Vagina (tissue), 2 donors: ENCODE measurements around the gene DPF3. TPM values are rescaled to one million over a fixed set of nuclear protein-coding genes. Genes with fewer than 3 reads are reported as not detected.

ENCODE experiments used
- DNase-seq, 2 donors: peaks; one replicate each; pipeline ENCODE4 v3.0.0-alpha.2; 2017; ENCODE audit errors: extremely low spot score in 2 of 2
- H3K27ac ChIP-seq: fragments of 200-600 bp; sonication (generic); one replicate; pipeline ENCODE4 v1.5.1; 2019
- H3K27me3 ChIP-seq: fragments of 200-600 bp; sonication (generic); one replicate; pipeline ENCODE4 v1.5.1; 2019
- H3K36me3 ChIP-seq, 2 donors: fragments of 200-600 bp; sonication (generic); one replicate each; pipeline ENCODE4 v1.5.1; 2017 to 2019
- H3K4me1 ChIP-seq: fragments of 200-600 bp; sonication (generic); one replicate; pipeline ENCODE4 v1.5.1; 2019
- H3K4me3 ChIP-seq, 2 donors: fragments of 200-600 bp; sonication (generic); 1 replicate in 1 of 2; 2 replicates in 1 of 2; pipeline ENCODE4 v1.5.1; 2016 to 2019
- H3K9me3 ChIP-seq: fragments of 200-600 bp; sonication (generic); one replicate; pipeline ENCODE4 v1.5.1; 2019
- POLR2A ChIP-seq, 2 donors: fragments of 450-650 bp; IDR thresholded peaks; one replicate each; pipeline ENCODE4 v1.6.1; 2017; ENCODE audit warnings: antibody characterized with exemption in 2 of 2, mild to moderate bottlenecking in 2 of 2, moderate library complexity in 2 of 2
- POLR2AphosphoS5 ChIP-seq, 2 donors: sonication (generic); formaldehyde crosslinking; IDR thresholded peaks; one replicate each; pipeline ENCODE4 v1.9.0; 2017; ENCODE audit warnings: antibody characterized with exemption in 2 of 2, mild to moderate bottlenecking in 2 of 2, low read depth in 1 of 2; ENCODE audit not compliant: insufficient read depth in 1 of 2
- intact Hi-C: fragments of 100-400 bp; cut with DNase I; formaldehyde crosslinking; loops from one replicate; pipeline ENCODE4 v1.15.1; 2023
- total RNA-seq: library from RNA; depleted of rRNA; stranded (reverse); fragments of >200 nt; gene quantifications from one replicate; pipeline ENCODE4 v1.2.3, GENCODE V29; 2016
- TF ChIP-seq, protein P1 (sequence below), 3 experiments: fragments of 450-650 bp in 2 of 3; fragments of 200-600 bp in 1 of 3; sonication (generic) in 1 of 3; IDR thresholded peaks; one replicate each; pipeline ENCODE4 v1.5.1; 2017 to 2019; ENCODE audit warnings: antibody characterized with exemption in 3 of 3, mild to moderate bottlenecking in 2 of 3, moderate library complexity in 2 of 3

DPF3 gene
- total RNA-seq, 1 donor from 2014 or later: not detected

DNA sequence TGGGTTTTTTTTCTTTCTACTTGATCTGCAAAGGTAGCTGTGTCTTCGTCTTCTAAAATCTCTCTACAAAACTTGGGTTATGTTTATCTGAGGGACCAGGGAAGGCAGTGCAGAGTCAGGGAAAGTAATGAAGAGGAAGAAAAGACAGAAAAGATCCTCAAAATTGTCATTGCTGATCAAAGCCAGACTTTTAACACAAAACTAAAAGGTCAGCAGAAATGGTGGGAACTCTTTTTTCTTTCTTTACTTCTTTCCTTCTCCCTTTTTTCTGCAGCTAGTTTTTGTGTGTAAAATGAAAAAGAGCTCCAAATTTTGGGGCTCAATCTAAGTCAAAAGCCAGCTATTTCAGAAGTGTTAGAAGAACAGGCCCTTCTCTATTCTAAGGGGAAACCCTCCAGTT lies 11.9 kb downstream of the DPF3 start:
- Histone ChIP-seq H3K4me3 (no peak overlapping the region), H3K27ac (no peak overlapping the region), H3K4me1 (no peaks in the 10 kb centered on the region), H3K9me3 (no peaks in the 10 kb centered on the region), H3K36me3 (no peaks in the 10 kb centered on the region), H3K27me3 (no peaks in the 10 kb centered on the region)
- TF ChIP-seq, protein P1, sequence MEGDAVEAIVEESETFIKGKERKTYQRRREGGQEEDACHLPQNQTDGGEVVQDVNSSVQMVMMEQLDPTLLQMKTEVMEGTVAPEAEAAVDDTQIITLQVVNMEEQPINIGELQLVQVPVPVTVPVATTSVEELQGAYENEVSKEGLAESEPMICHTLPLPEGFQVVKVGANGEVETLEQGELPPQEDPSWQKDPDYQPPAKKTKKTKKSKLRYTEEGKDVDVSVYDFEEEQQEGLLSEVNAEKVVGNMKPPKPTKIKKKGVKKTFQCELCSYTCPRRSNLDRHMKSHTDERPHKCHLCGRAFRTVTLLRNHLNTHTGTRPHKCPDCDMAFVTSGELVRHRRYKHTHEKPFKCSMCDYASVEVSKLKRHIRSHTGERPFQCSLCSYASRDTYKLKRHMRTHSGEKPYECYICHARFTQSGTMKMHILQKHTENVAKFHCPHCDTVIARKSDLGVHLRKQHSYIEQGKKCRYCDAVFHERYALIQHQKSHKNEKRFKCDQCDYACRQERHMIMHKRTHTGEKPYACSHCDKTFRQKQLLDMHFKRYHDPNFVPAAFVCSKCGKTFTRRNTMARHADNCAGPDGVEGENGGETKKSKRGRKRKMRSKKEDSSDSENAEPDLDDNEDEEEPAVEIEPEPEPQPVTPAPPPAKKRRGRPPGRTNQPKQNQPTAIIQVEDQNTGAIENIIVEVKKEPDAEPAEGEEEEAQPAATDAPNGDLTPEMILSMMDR (IDR thresholded peaks at IDR 0.05): no peak
- no peak for TF ChIP-seq POLR2A (IDR thresholded peaks at IDR 0.05)
- no peak for TF ChIP-seq POLR2AphosphoS5 (IDR thresholded peaks at IDR 0.05; ENCODE audit: insufficient read depth in 1 of 2, low read depth in 1 of 2)
- DNase-seq: no peak
- intact Hi-C loops: no loop called here

DNA sequence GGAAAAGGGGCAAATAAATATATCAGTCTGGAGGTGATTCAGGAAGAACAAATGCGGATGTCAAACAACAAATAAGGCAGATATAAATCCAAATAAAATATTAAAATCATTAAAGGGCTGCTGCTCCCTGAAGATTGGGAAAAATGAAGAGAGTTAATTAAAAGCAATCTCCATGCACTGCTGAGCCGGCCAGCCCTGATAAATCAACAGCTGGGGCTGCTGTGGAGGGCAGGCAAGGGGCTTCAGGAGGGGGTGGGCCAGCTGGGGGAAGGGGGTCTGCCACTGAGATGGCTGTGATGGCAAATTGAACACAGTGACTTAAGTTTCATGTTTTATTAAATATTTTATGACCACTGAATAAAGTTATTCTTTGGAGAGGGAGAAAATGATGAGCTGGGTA lies 12.4 kb downstream of the DPF3 start:
- intact Hi-C loops: no loop called here
- H3K4me1 ChIP-seq: no peaks in the 10 kb centered on the region
- no peak overlapping the region for H3K27ac ChIP-seq
- H3K27me3 ChIP-seq: no peaks in the 10 kb centered on the region
- no peak for DNase-seq
- H3K36me3 ChIP-seq: no peaks in the 10 kb centered on the region
- TF ChIP-seq, protein P1 (IDR thresholded peaks at IDR 0.05): no peak
- TF ChIP-seq POLR2A (IDR thresholded peaks at IDR 0.05) (no peak), POLR2AphosphoS5 (IDR thresholded peaks at IDR 0.05; ENCODE audit: insufficient read depth in 1 of 2, low read depth in 1 of 2) (no peak)
- H3K4me3 ChIP-seq: no peak overlapping the region
- H3K9me3 ChIP-seq: no peaks in the 10 kb centered on the region

DNA sequence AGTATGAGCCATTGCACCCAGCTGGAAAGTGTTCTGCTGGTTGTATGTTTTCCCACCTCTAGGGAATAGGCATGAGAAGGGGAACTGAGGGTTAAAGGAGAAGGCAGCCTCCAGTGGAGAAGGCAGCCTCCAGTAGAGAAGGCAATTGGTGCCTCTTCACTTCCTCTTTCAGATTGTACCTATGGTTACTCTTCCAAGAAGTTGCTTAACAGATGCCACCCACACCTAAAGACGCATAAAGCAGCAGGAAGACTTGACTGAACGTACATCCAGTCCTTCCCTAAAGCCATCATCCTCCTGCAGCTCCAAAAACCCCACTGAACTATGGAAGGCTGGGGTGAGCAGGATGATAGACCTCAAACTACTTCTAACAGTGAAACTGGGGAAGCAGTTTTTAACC lies 13.1 kb downstream of the DPF3 start:
- intact Hi-C loops: no loop called here
- no peaks in the 10 kb centered on the region for H3K9me3 ChIP-seq
- no peaks in the 10 kb centered on the region for H3K36me3 ChIP-seq
- TF ChIP-seq, protein P1 (IDR thresholded peaks at IDR 0.05): no peak
- TF ChIP-seq POLR2A (IDR thresholded peaks at IDR 0.05) (no peak), POLR2AphosphoS5 (IDR thresholded peaks at IDR 0.05; ENCODE audit: insufficient read depth in 1 of 2, low read depth in 1 of 2) (no peak)
- no peak overlapping the region for H3K4me3 ChIP-seq
- H3K27ac ChIP-seq: no peak overlapping the region
- DNase-seq: no peak
- no peaks in the 10 kb centered on the region for H3K27me3 ChIP-seq
- H3K4me1 ChIP-seq: no peaks in the 10 kb centered on the region

DNA sequence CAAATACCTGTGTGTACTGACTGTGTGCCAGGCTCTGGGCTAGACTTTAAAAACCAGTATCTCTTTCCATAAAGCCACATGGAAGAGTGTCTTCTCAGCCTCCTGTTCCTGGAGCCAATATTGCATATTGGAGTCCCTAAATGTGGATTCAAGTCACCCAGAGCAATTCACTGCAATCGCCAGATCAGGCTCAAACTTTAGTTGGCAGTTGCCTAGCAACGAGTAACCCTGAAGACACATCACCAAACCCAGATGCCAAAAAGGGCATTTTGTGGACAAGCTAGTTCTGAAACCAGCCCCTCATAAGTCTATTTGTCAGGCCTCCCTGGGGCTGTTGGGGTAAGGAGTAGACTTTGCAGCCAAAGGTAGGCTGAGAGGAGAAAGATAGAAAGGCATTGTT lies 13.7 kb downstream of the DPF3 start:
- TF ChIP-seq, protein P1 (IDR thresholded peaks at IDR 0.05): no peak
- TF ChIP-seq POLR2AphosphoS5 (IDR thresholded peaks at IDR 0.05; ENCODE audit: insufficient read depth in 1 of 2, low read depth in 1 of 2) (no peak), POLR2A (IDR thresholded peaks at IDR 0.05) (no peak)
- Histone ChIP-seq H3K36me3 (no peaks in the 10 kb centered on the region), H3K9me3 (no peaks in the 10 kb centered on the region), H3K4me1 (no peaks in the 10 kb centered on the region), H3K27ac (no peak overlapping the region), H3K4me3 (no peak overlapping the region), H3K27me3 (no peaks in the 10 kb centered on the region)
- no peak for DNase-seq
- intact Hi-C loops: no loop called here

DNA sequence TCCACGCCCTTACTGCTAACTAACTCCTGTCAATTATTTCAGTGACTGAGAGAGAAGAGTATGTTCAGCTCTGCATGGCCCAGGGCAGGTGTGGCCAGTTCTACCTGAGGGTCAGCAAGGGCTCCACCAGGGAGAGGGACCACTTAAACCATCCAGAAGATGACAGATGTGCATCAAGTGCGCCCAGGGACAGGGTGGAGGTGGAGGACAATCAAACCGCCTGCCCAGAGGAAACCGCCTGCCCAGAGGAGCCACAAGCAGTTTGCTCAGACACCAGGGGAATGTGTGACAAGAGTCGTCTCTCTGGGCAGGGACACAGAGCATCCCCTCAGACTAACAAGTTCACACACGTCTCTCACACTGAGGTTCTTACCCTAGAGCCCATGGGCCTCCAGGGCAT lies 14.5 kb downstream of the DPF3 start:
- no peaks in the 10 kb centered on the region for H3K27me3 ChIP-seq
- H3K4me1 ChIP-seq: no peaks in the 10 kb centered on the region
- no peak for DNase-seq
- no peaks in the 10 kb centered on the region for H3K9me3 ChIP-seq
- intact Hi-C loops: no loop called here
- no peak for TF ChIP-seq POLR2AphosphoS5 (IDR thresholded peaks at IDR 0.05; ENCODE audit: insufficient read depth in 1 of 2, low read depth in 1 of 2)
- TF ChIP-seq POLR2A (IDR thresholded peaks at IDR 0.05): no peak
- TF ChIP-seq, protein P1 (IDR thresholded peaks at IDR 0.05): no peak
- no peak overlapping the region for H3K4me3 ChIP-seq
- H3K27ac ChIP-seq: no peak overlapping the region
- H3K36me3 ChIP-seq: no peaks in the 10 kb centered on the region
